HepG2 (cell line): ENCODE data around the gene ASPHD1. TPM values are rescaled to one million over a fixed set of nuclear protein-coding genes. Genes with fewer than 3 reads are reported as not detected.
A peak's percentile ranks its signal among the peaks of the same experiment; 100 is the strongest.

ENCODE experiments used
- CSRNP2 ChIP-seq: sonication (generic); formaldehyde crosslinking; conservative IDR thresholded peaks from 2 replicates; pipeline ENCODE4 v1.8.0; 2022; ENCODE audit warnings: low read depth, missing genetic modification reagents
- DMTF1 ChIP-seq: sonication (generic); formaldehyde crosslinking; IDR thresholded peaks from 2 replicates; pipeline ENCODE4 v1.4.0; 2020; ENCODE audit warnings: mild to moderate bottlenecking, missing genetic modification reagents
- DNMT3B ChIP-seq: conservative IDR thresholded peaks from 2 replicates; pipeline ENCODE4 v1.6.1; 2016; ENCODE audit warnings: missing biosample characterization, control low read depth
- FIP1L1 ChIP-seq: fragments of 200-400 bp; formaldehyde crosslinking; IDR thresholded peaks from 2 replicates; pipeline ENCODE4 v1.6.1; 2018; ENCODE audit warnings: low read depth, mild to moderate bottlenecking, low read length, moderate library complexity, borderline replicate concordance; ENCODE audit not compliant: insufficient read depth
- HIVEP1 ChIP-seq: sonication (generic); formaldehyde crosslinking; IDR thresholded peaks from 2 replicates; pipeline ENCODE4 v1.4.0; 2020; ENCODE audit warnings: mild to moderate bottlenecking, missing genetic modification reagents
- KAT7 ChIP-seq: IDR thresholded peaks from 2 replicates; pipeline ENCODE4 v1.6.1; 2018; ENCODE audit warnings: borderline replicate concordance, missing compliant biosample characterization
- KDM1A ChIP-seq: IDR thresholded peaks from 2 replicates; pipeline ENCODE4 v1.6.1; 2016; ENCODE audit warnings: missing compliant biosample characterization
- LBX2 ChIP-seq: sonication (generic); formaldehyde crosslinking; IDR thresholded peaks from 2 replicates; pipeline ENCODE4 v1.5.0; 2020; ENCODE audit warnings: missing genetic modification reagents, mild to moderate bottlenecking, borderline replicate concordance
- NR3C1 ChIP-seq: sonication (generic); formaldehyde crosslinking; IDR thresholded peaks from 2 replicates; pipeline ENCODE4 v1.4.0; 2020; ENCODE audit warnings: missing genetic modification reagents
- PPARG ChIP-seq: conservative IDR thresholded peaks from 2 replicates; pipeline ENCODE4 v1.6.1; 2016; ENCODE audit warnings: missing biosample characterization, missing genetic modification reagents
- SIX4 ChIP-seq: sonication (generic); formaldehyde crosslinking; IDR thresholded peaks from 2 replicates; pipeline ENCODE4 v1.4.0; 2020; ENCODE audit warnings: missing genetic modification reagents
- SRSF9 ChIP-seq: fragments of 200-400 bp; formaldehyde crosslinking; IDR thresholded peaks from 2 replicates; pipeline ENCODE4 v1.6.1; 2018; ENCODE audit warnings: borderline replicate concordance, mild to moderate bottlenecking, low read depth, low read length; ENCODE audit not compliant: insufficient read depth, poor library complexity, severe bottlenecking
- ZC3H4 ChIP-seq: sonication (generic); formaldehyde crosslinking; IDR thresholded peaks from 2 replicates; pipeline ENCODE4 v1.4.0; 2020; ENCODE audit warnings: missing genetic modification reagents, borderline replicate concordance
- ZNF17 ChIP-seq: sonication (generic); formaldehyde crosslinking; IDR thresholded peaks from 2 replicates; pipeline ENCODE4 v1.5.0; 2020; ENCODE audit warnings: mild to moderate bottlenecking, missing genetic modification reagents
- ZNF552 ChIP-seq: sonication (generic); formaldehyde crosslinking; IDR thresholded peaks from 2 replicates; pipeline ENCODE4 v1.9.0; 2022; ENCODE audit warnings: missing genetic modification reagents, mild to moderate bottlenecking, borderline replicate concordance
- ZNF616 ChIP-seq: sonication (generic); formaldehyde crosslinking; IDR thresholded peaks from 2 replicates; pipeline ENCODE4 v1.5.0; 2020; ENCODE audit warnings: low read depth, mild to moderate bottlenecking, missing genetic modification reagents
- polyA plus RNA-seq, 8 experiments: library from polyadenylated mRNA; depleted of rRNA in 3 of 8; stranded (reverse) in 7 of 8; unstranded in 1 of 8; fragments of >200 nt; fragmentation: Illumina TruSeq in 4 of 8; extraction: Trizol in 4 of 8; gene quantifications; 2 replicates each; pipeline versions ENCODE4 v1.2.1 to v1.2.3, GENCODE V29; 2011 to 2016; ENCODE audit warnings: low read depth in 4 of 8, missing spikeins in 1 of 8, mixed read lengths in 1 of 8; ENCODE audit not compliant: insufficient read depth in 1 of 8
- total RNA-seq, 5 experiments: library from RNA; depleted of rRNA; stranded (reverse); fragments of >200 nt; fragmentation: Illumina TruSeq; extraction: Trizol; gene quantifications; 2 replicates each; pipeline ENCODE4 v1.2.3, GENCODE V29; 2016; ENCODE audit warnings: low read depth in 1 of 5
- TF ChIP-seq, protein P1 (sequence below): IDR thresholded peaks from 2 replicates; pipeline ENCODE4 v1.6.1; 2016
- TF ChIP-seq, protein P2 (sequence below), 2 experiments: sonication (generic) in 1 of 2; formaldehyde crosslinking in 1 of 2; IDR thresholded peaks; 2 replicates each; pipeline versions ENCODE4 v1.4.0 to v1.6.1; 2018 to 2020; ENCODE audit warnings: missing genetic modification reagents in 2 of 2, borderline replicate concordance in 1 of 2, low read depth in 1 of 2, mild to moderate bottlenecking in 1 of 2, missing biosample characterization in 1 of 2
- TF ChIP-seq, protein P3 (sequence below): sonication (generic); formaldehyde crosslinking; IDR thresholded peaks from 2 replicates; pipeline ENCODE4 v1.4.0; 2020; ENCODE audit warnings: missing genetic modification reagents
- TF ChIP-seq, protein P4 (sequence below): IDR thresholded peaks from 2 replicates; pipeline ENCODE4 v1.6.1; 2016; ENCODE audit warnings: missing genetic modification reagents, missing compliant biosample characterization

The ASPHD1 gene
- total and polyA plus RNA-seq, 2 of the 13 experiments (the other 11 are each of a cell fraction or from before 2014, with no cell fraction given) = 13.1 to 19.7 TPM

DNA sequence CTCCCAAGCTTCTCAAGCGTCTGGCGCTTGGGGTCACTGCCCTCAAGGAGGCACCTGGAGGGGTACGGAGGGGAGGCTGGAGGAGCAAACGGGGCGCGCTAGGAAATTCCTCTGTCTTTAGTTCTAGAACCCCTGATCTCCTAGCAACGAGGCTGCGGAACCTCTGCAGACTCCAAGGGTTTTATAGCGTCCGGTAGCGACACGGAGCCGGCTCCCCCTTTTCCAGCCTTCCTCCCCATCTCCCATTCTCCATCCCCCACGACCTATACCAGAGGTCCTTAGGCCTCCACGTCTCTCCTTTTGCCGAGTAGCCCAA, 36.7 kb upstream of the ASPHD1 start (continued):
- TF ChIP-seq DMTF1 (no peak), HIVEP1 (CRISPR knock-in tag) (no peak; the same call in 1 of the 2 replicates), SRSF9 (no peak), ZNF17 (CRISPR knock-in tag) (no peak), NR3C1 (CRISPR knock-in tag) (no peak), SIX4 (CRISPR knock-in tag) (no peak), ZNF552 (CRISPR knock-in tag) (no peak), DNMT3B (CRISPR knock-in tag) (no peak), KAT7 (CRISPR knock-in tag) (no peak), CSRNP2 (CRISPR knock-in tag) (no peak), KDM1A (CRISPR knock-in tag) (no peak), FIP1L1 (no peak), ZC3H4 (CRISPR knock-in tag) (no peak), LBX2 (no peak), PPARG (CRISPR knock-in tag) (no peak), ZNF616 (CRISPR knock-in tag) (0 out of 2 replicates have a peak, but pooled peaks have one; percentile 55)
- TF ChIP-seq, protein P1, sequence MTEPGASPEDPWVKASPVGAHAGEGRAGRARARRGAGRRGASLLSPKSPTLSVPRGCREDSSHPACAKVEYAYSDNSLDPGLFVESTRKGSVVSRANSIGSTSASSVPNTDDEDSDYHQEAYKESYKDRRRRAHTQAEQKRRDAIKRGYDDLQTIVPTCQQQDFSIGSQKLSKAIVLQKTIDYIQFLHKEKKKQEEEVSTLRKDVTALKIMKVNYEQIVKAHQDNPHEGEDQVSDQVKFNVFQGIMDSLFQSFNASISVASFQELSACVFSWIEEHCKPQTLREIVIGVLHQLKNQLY = no peak
- TF ChIP-seq, protein P2, sequence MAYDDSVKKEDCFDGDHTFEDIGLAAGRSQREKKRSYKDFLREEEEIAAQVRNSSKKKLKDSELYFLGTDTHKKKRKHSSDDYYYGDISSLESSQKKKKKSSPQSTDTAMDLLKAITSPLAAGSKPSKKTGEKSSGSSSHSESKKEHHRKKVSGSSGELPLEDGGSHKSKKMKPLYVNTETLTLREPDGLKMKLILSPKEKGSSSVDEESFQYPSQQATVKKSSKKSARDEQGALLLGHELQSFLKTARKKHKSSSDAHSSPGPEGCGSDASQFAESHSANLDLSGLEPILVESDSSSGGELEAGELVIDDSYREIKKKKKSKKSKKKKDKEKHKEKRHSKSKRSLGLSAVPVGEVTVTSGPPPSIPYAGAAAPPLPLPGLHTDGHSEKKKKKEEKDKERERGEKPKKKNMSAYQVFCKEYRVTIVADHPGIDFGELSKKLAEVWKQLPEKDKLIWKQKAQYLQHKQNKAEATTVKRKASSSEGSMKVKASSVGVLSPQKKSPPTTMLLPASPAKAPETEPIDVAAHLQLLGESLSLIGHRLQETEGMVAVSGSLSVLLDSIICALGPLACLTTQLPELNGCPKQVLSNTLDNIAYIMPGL (CRISPR knock-in tag; IDR thresholded peaks at IDR 0.05; ENCODE audit: borderline replicate concordance in 1 of 2, low read depth in 1 of 2) = no peak
- TF ChIP-seq, protein P3, sequence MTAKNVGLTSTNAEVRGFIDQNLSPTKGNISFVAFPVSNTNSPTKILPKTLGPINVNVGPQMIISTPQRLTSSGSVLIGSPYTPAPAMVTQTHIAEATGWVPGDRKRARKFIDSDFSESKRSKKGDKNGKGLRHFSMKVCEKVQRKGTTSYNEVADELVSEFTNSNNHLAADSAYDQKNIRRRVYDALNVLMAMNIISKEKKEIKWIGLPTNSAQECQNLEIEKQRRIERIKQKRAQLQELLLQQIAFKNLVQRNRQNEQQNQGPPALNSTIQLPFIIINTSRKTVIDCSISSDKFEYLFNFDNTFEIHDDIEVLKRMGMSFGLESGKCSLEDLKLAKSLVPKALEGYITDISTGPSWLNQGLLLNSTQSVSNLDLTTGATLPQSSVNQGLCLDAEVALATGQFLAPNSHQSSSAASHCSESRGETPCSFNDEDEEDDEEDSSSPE (CRISPR knock-in tag) = no peak
- TF ChIP-seq, protein P4, sequence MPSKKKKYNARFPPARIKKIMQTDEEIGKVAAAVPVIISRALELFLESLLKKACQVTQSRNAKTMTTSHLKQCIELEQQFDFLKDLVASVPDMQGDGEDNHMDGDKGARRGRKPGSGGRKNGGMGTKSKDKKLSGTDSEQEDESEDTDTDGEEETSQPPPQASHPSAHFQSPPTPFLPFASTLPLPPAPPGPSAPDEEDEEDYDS (CRISPR knock-in tag) = no peak
